GM12878 (cell line): Measurements from ENCODE around the gene MSANTD3. TPM values are rescaled to one million over a fixed set of nuclear protein-coding genes. Genes with fewer than 3 reads are reported as not detected.

ENCODE experiments used
- ATAC-seq: fragments of 200-7000 bp; cut with Tn5 transposase; 3 replicates; pipeline ENCODE4 v1.9.1; 2020; ENCODE audit warnings: mild to moderate bottlenecking, moderate library complexity
- BruUV-seq: library from RNA; stranded (reverse); fragments of 400-500 nt; replicated peaks from 2 replicates; lab custom pipeline; 2021; lab: Mats Ljungman, UMichigan
- CTCF ChIA-PET: fragments of 300-600 bp; sonication (Branson Sonifier 250); formaldehyde crosslinking; extraction: SDS; loops from one replicate; lab custom pipeline; 2021; ENCODE audit warnings: inconsistent platforms; lab: Yijun Ruan, JAX
- POLR2A ChIA-PET: fragments of 350-600 bp; formaldehyde crosslinking; extraction: SDS; loops from one replicate; lab custom pipeline; 2021; ENCODE audit warnings: inconsistent platforms; lab: Charles Lee
- RAD21 ChIA-PET: fragments of 300-600 bp; sonication (Branson Sonifier 250); formaldehyde crosslinking; loops from one replicate; lab custom pipeline; 2023; ENCODE audit warnings: antibody characterized with exemption; ENCODE audit not compliant: unreplicated experiment; lab: Charles Lee
- SMC1A ChIA-PET: fragments of 300-600 bp; sonication (Branson Sonifier 250); formaldehyde crosslinking; loops from one replicate; lab custom pipeline; 2023; ENCODE audit not compliant: unreplicated experiment, uncharacterized antibody; lab: Charles Lee
- DNase-seq: peaks from one replicate; pipeline ENCODE4 v3.0.0-alpha.2; 2011; ENCODE audit warnings: low read depth, low spot score
- FAIRE-seq: peaks from 3 replicates; lab custom pipeline; 2011; peaks lifted over from hg19 to GRCh38; lab: Jason Lieb, UNC
- H2AFZ ChIP-seq: 2 replicates; pipeline ENCODE4 v1.6.0; 2011; ENCODE audit warnings: low read depth, low read length, control low read depth; ENCODE audit not compliant: control insufficient read depth
- H3K27ac ChIP-seq: 2 replicates; pipeline ENCODE4 v1.5.1; 2011; ENCODE audit warnings: control low read depth; ENCODE audit not compliant: control insufficient read depth, insufficient read depth
- H3K27me3 ChIP-seq, 2 experiments: replicated peaks in 1 of 2; 2 replicates each; pipeline versions ENCODE4 v1.6.0 to v1.6.1; 2011; ENCODE audit warnings: low read length in 1 of 2; ENCODE audit not compliant: control insufficient read depth in 2 of 2, insufficient read depth in 2 of 2
- H3K36me3 ChIP-seq, 2 experiments: 2 replicates each; pipeline ENCODE4 v1.5.1; 2011; ENCODE audit warnings: low read length in 1 of 2; ENCODE audit not compliant: control insufficient read depth in 2 of 2, insufficient read depth in 2 of 2
- H3K4me1 ChIP-seq: 2 replicates; pipeline ENCODE4 v1.6.1; 2011; ENCODE audit warnings: mild to moderate bottlenecking, low read length, moderate library complexity, mixed read lengths; ENCODE audit not compliant: control insufficient read depth, insufficient read depth
- H3K4me2 ChIP-seq: 2 replicates; pipeline ENCODE4 v1.6.0; 2011; ENCODE audit warnings: control low read depth; ENCODE audit not compliant: control insufficient read depth, insufficient read depth
- H3K4me3 ChIP-seq: fragments of 200-600 bp; sonication (generic); 2 replicates; pipeline ENCODE4 v1.5.1; 2016
- H3K79me2 ChIP-seq: 2 replicates; pipeline ENCODE4 v1.6.0; 2011; ENCODE audit warnings: low read length; ENCODE audit not compliant: control insufficient read depth, insufficient read depth
- H3K9ac ChIP-seq: 2 replicates; pipeline ENCODE4 v1.8.0; 2011; ENCODE audit warnings: low read length, control low read depth, mixed read lengths; ENCODE audit not compliant: control insufficient read depth, insufficient read depth
- H3K9me3 ChIP-seq: replicated peaks from 3 replicates; pipeline ENCODE4 v1.5.1; 2011; ENCODE audit warnings: mild to moderate bottlenecking, low read length; ENCODE audit not compliant: control insufficient read depth, insufficient read depth
- H4K20me1 ChIP-seq: 2 replicates; pipeline ENCODE4 v1.6.0; 2011; ENCODE audit not compliant: control insufficient read depth, insufficient read depth
- ATF3 ChIP-seq: IDR thresholded peaks from 2 replicates; pipeline ENCODE4 v1.6.1; 2011; ENCODE audit warnings: low read depth, mild to moderate bottlenecking, low read length, moderate library complexity, borderline replicate concordance; ENCODE audit errors: extremely low read depth
- BACH1 ChIP-seq: fragments of 450-650 bp; IDR thresholded peaks from 2 replicates; pipeline ENCODE4 v1.6.1; 2017; ENCODE audit warnings: mild to moderate bottlenecking, borderline replicate concordance
- CBFB ChIP-seq: IDR thresholded peaks from 2 replicates; pipeline ENCODE4 v1.6.1; 2016; ENCODE audit warnings: antibody characterized with exemption, low read depth
- ETV6 ChIP-seq, 2 experiments: fragments of 450-650 bp in 1 of 2; IDR thresholded peaks in 1 of 2; conservative IDR thresholded peaks in 1 of 2; 2 replicates each; pipeline ENCODE4 v1.6.1; 2014; ENCODE audit warnings: antibody characterized with exemption in 1 of 2, borderline replicate concordance in 1 of 2, low read depth in 1 of 2, mild to moderate bottlenecking in 1 of 2, moderate library complexity in 1 of 2
- FOXM1 ChIP-seq: IDR thresholded peaks from 2 replicates; pipeline ENCODE4 v1.6.1; 2012; ENCODE audit warnings: low read depth, mild to moderate bottlenecking, inconsistent platforms, low read length, moderate library complexity
- GABPA ChIP-seq: IDR thresholded peaks from 2 replicates; pipeline ENCODE4 v1.6.1; 2014; ENCODE audit warnings: antibody characterized with exemption, low read depth, mild to moderate bottlenecking, inconsistent platforms
- IKZF1 ChIP-seq: fragments of 450-650 bp; conservative IDR thresholded peaks from 2 replicates; pipeline ENCODE4 v1.6.1; 2017; ENCODE audit warnings: antibody characterized with exemption, mild to moderate bottlenecking
- KLF5 ChIP-seq: fragments of 450-650 bp; IDR thresholded peaks from 2 replicates; pipeline ENCODE4 v1.6.1; 2014; ENCODE audit warnings: mild to moderate bottlenecking; ENCODE audit not compliant: partially characterized antibody
- MEF2B ChIP-seq: fragments of 450-650 bp; IDR thresholded peaks from 2 replicates; pipeline ENCODE4 v1.6.1; 2018; ENCODE audit warnings: mild to moderate bottlenecking, moderate library complexity; ENCODE audit not compliant: partially characterized antibody, poor library complexity, severe bottlenecking
- NRF1 ChIP-seq: conservative IDR thresholded peaks from 2 replicates; pipeline ENCODE4 v1.6.1; 2011; ENCODE audit warnings: mild to moderate bottlenecking, low read depth, low read length, improper control_type of control experiment
- PAX8 ChIP-seq: fragments of 450-650 bp; IDR thresholded peaks from 2 replicates; pipeline ENCODE4 v1.6.1; 2017; ENCODE audit warnings: mild to moderate bottlenecking, moderate library complexity
- POLR2A ChIP-seq: IDR thresholded peaks from 2 replicates; pipeline ENCODE4 v1.6.1; 2011; ENCODE audit warnings: low read depth, mild to moderate bottlenecking, low read length
- SIN3A ChIP-seq: IDR thresholded peaks from 2 replicates; pipeline ENCODE4 v1.6.1; 2012; ENCODE audit warnings: low read depth, low read length, improper control_type of control experiment
- SMAD1 ChIP-seq: fragments of 450-650 bp; IDR thresholded peaks from 2 replicates; pipeline ENCODE4 v1.6.1; 2018; ENCODE audit warnings: mild to moderate bottlenecking, low read depth; ENCODE audit not compliant: partially characterized antibody
- SPI1 ChIP-seq: IDR thresholded peaks from 2 replicates; pipeline ENCODE4 v1.6.1; 2011; ENCODE audit warnings: low read depth, mild to moderate bottlenecking, low read length, moderate library complexity, borderline replicate concordance; ENCODE audit not compliant: insufficient read depth
- TARDBP ChIP-seq: IDR thresholded peaks from 2 replicates; pipeline ENCODE4 v1.6.1; 2016; ENCODE audit warnings: borderline replicate concordance
- ZNF217 ChIP-seq: fragments of 450-650 bp; IDR thresholded peaks from 2 replicates; pipeline ENCODE4 v1.6.1; 2017; ENCODE audit warnings: antibody characterized with exemption, mild to moderate bottlenecking
- ZSCAN29 ChIP-seq: fragments of 450-650 bp; IDR thresholded peaks from 2 replicates; pipeline ENCODE4 v1.6.1; 2017; ENCODE audit warnings: mild to moderate bottlenecking, moderate library complexity
- WGBS: methylation state at CpG from one replicate; pipeline ENCODE4 v1.1.6; 2016; ENCODE audit warnings: low lambda C conversion rate; ENCODE audit not compliant: insufficient replicate concordance, insufficient coverage; ENCODE audit errors: missing lambda C conversion rate; 5-methylcytosine and 5-hydroxymethylcytosine counted together
- in situ Hi-C: fragments of 300-500 bp; cut with MboI; formaldehyde crosslinking; loops from 9 replicates; pipeline ENCODE4 v1.14.3; 2018; ENCODE audit warnings: mixed read lengths
- intact Hi-C: fragments of 100-400 bp; cut with micrococcal nuclease; formaldehyde crosslinking; loops from one replicate; pipeline ENCODE4 v1.14.2; 2022; ENCODE audit not compliant: unreplicated experiment
- polyA plus RNA-seq, 11 experiments: library from polyadenylated mRNA; depleted of rRNA in 4 of 11; unstranded in 6 of 11; stranded (reverse) in 5 of 11; fragments of >200 nt; fragmentation: Nextera tagmentation in 4 of 11; fragmentation: Illumina TruSeq in 1 of 11; extraction: Ambion mirVana in 4 of 11; extraction: Trizol in 1 of 11; gene quantifications; 1 replicate in 1 of 11; 2 replicates in 10 of 11; pipeline versions ENCODE4 v1.2.1 to v1.2.3, GENCODE V29; 2011 to 2016; ENCODE audit warnings: inconsistent platforms in 2 of 11, missing spikeins in 2 of 11, low read depth in 1 of 11
- total RNA-seq, 4 experiments: library from RNA; depleted of rRNA in 3 of 4; stranded (reverse); fragments of >200 nt in 3 of 4; fragmentation: Illumina TruSeq in 1 of 4; extraction: Trizol in 1 of 4; gene quantifications; 2 replicates each; pipeline versions ENCODE4 v1.2.1 to v1.2.3, GENCODE V29; 2013 to 2021
- TF ChIP-seq, protein P1 (sequence below): fragments of 450-650 bp; IDR thresholded peaks from 2 replicates; pipeline ENCODE4 v1.6.1; 2017; ENCODE audit warnings: mild to moderate bottlenecking, moderate library complexity
- TF ChIP-seq, protein P2 (sequence below): fragments of 450-650 bp; IDR thresholded peaks from 2 replicates; pipeline ENCODE4 v1.6.1; 2018; ENCODE audit warnings: mild to moderate bottlenecking, low read depth, moderate library complexity; ENCODE audit not compliant: partially characterized antibody

MSANTD3 gene
- total and polyA plus RNA-seq, 10 of the 15 experiments (the other 5 are each of a cell fraction or from before 2014, with no cell fraction given): 5.8 to 21.2 (median 14.7) TPM

- no peaks in the 10 kb centered on the region for H3K36me3 ChIP-seq
- no peaks in the 10 kb centered on the region for H4K20me1 ChIP-seq
- H3K27me3 ChIP-seq: no peaks in the 10 kb centered on the region
- FAIRE-seq (no peak), DNase-seq (no peak), ATAC-seq (peak; percentile 18; the same call in 1 of the 3 replicates)
- RAD21 ChIA-PET: no interaction called here
- POLR2A ChIA-PET: no interaction called here
- H3K9me3 ChIP-seq: no peaks in the 10 kb centered on the region
- H2AFZ ChIP-seq: no peak overlapping the region
- SMC1A ChIA-PET: no interaction called here
- no peak overlapping the region for H3K27ac ChIP-seq
- H3K4me1 ChIP-seq: peaks cover 14% of the 10 kb centered on the region
- no TSS peak for BruUV-seq
- in situ Hi-C loops: no loop called here
- intact Hi-C loops: no loop called here
- 97% methylated on average over 2 of the region's 2 CpGs for WGBS
- no peak overlapping the region for H3K4me3 ChIP-seq
- no peak overlapping the region for H3K9ac ChIP-seq
- no peak overlapping the region for H3K4me2 ChIP-seq
- CTCF ChIA-PET: interaction anchor here (0.7 to 4.2 kb wide), 3 partner anchors 11 to 1058 kb away, joined by 3 to 25 read pairs (median 4); no protein-coding TSS in a partner anchor
- no peaks in the 10 kb centered on the region for H3K79me2 ChIP-seq
- no peak for TF ChIP-seq KLF5
- TF ChIP-seq SIN3A: no peak
- no peak for TF ChIP-seq NRF1
- no peak for TF ChIP-seq ATF3
- no peak for TF ChIP-seq ZSCAN29
- TF ChIP-seq, protein P1, sequence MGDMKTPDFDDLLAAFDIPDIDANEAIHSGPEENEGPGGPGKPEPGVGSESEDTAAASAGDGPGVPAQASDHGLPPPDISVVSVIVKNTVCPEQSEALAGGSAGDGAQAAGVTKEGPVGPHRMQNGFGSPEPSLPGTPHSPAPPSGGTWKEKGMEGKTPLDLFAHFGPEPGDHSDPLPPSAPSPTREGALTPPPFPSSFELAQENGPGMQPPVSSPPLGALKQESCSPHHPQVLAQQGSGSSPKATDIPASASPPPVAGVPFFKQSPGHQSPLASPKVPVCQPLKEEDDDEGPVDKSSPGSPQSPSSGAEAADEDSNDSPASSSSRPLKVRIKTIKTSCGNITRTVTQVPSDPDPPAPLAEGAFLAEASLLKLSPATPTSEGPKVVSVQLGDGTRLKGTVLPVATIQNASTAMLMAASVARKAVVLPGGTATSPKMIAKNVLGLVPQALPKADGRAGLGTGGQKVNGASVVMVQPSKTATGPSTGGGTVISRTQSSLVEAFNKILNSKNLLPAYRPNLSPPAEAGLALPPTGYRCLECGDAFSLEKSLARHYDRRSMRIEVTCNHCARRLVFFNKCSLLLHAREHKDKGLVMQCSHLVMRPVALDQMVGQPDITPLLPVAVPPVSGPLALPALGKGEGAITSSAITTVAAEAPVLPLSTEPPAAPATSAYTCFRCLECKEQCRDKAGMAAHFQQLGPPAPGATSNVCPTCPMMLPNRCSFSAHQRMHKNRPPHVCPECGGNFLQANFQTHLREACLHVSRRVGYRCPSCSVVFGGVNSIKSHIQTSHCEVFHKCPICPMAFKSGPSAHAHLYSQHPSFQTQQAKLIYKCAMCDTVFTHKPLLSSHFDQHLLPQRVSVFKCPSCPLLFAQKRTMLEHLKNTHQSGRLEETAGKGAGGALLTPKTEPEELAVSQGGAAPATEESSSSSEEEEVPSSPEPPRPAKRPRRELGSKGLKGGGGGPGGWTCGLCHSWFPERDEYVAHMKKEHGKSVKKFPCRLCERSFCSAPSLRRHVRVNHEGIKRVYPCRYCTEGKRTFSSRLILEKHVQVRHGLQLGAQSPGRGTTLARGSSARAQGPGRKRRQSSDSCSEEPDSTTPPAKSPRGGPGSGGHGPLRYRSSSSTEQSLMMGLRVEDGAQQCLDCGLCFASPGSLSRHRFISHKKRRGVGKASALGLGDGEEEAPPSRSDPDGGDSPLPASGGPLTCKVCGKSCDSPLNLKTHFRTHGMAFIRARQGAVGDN: no peak
- TF ChIP-seq PAX8: no peak
- no peak for TF ChIP-seq GABPA
- no peak for TF ChIP-seq CBFB
- TF ChIP-seq, protein P2, sequence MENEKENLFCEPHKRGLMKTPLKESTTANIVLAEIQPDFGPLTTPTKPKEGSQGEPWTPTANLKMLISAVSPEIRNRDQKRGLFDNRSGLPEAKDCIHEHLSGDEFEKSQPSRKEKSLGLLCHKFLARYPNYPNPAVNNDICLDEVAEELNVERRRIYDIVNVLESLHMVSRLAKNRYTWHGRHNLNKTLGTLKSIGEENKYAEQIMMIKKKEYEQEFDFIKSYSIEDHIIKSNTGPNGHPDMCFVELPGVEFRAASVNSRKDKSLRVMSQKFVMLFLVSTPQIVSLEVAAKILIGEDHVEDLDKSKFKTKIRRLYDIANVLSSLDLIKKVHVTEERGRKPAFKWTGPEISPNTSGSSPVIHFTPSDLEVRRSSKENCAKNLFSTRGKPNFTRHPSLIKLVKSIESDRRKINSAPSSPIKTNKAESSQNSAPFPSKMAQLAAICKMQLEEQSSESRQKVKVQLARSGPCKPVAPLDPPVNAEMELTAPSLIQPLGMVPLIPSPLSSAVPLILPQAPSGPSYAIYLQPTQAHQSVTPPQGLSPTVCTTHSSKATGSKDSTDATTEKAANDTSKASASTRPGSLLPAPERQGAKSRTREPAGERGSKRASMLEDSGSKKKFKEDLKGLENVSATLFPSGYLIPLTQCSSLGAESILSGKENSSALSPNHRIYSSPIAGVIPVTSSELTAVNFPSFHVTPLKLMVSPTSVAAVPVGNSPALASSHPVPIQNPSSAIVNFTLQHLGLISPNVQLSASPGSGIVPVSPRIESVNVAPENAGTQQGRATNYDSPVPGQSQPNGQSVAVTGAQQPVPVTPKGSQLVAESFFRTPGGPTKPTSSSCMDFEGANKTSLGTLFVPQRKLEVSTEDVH: no peak
- no peak for TF ChIP-seq BACH1
- TF ChIP-seq ZNF217: no peak
- TF ChIP-seq TARDBP: no peak
- TF ChIP-seq FOXM1: no peak
- no peak for TF ChIP-seq MEF2B
- TF ChIP-seq POLR2A: no peak
- TF ChIP-seq IKZF1: no peak
- no peak for TF ChIP-seq SMAD1
- no peak for TF ChIP-seq ETV6 (conservative IDR thresholded peaks at IDR 0.05 in 1 of 2, IDR thresholded peaks at IDR 0.05 in 1 of 2; ENCODE audit: borderline replicate concordance in 1 of 2, low read depth in 1 of 2)
- TF ChIP-seq SPI1: no peak
Measured at GRCh38 chr9:100448266-100448665, 21.3 kb downstream of the MSANTD3 start.
